IPS-15b (cell line): ENCODE data around the gene TRIM63.
A peak's percentile ranks its signal among the peaks of the same experiment; 100 is the strongest.
"Not testable (repeated sequence)": the region's sequence is repeated elsewhere in the genome, so short reads cannot be mapped to it uniquely, and the experiment has no call there.

ENCODE experiments used
- H3K27me3 ChIP-seq: one replicate; pipeline ENCODE4 v1.6.1; 2013; ENCODE audit warnings: low read length; ENCODE audit not compliant: control insufficient read depth, insufficient read depth
- H3K36me3 ChIP-seq: one replicate; pipeline ENCODE4 v1.6.1; 2013; ENCODE audit warnings: low read length; ENCODE audit not compliant: control insufficient read depth, insufficient read depth
- H3K4me1 ChIP-seq: one replicate; pipeline ENCODE4 v1.6.1; 2013; ENCODE audit warnings: mild to moderate bottlenecking, low read length; ENCODE audit not compliant: control insufficient read depth, insufficient read depth
- H3K4me3 ChIP-seq: one replicate; pipeline ENCODE4 v1.5.1; 2013; ENCODE audit warnings: low read depth, low read length
- H3K9ac ChIP-seq: one replicate; pipeline ENCODE4 v1.6.1; 2013; ENCODE audit warnings: low read depth, mild to moderate bottlenecking, low read length
- H3K9me3 ChIP-seq: one replicate; pipeline ENCODE4 v1.6.1; 2013; ENCODE audit warnings: mild to moderate bottlenecking, low read length; ENCODE audit not compliant: control insufficient read depth, insufficient read depth

TRIM63 gene

GRCh38 chr1:26067432-26067911 lies at the start of gene TRIM63:
Gene TRIM63, minus strand, starts transcription at chr1:26067630. Its CDS starts 136 bp downstream, at chr1:26067494.
- Histone ChIP-seq H3K4me1 (peaks cover 2% of the 10 kb centered on the region), H3K4me3 (no peak within 1 kb of the TSS)

GRCh38 chr1:26114165-26114927 lies 46.9 kb upstream of the TRIM63 start:
- Histone ChIP-seq H3K27me3 (peaks cover 13% of the 10 kb centered on the region), H3K36me3 (no peaks in the 10 kb centered on the region), H3K4me3 (no peak overlapping the region), H3K9me3 (no peaks in the 10 kb centered on the region), H3K4me1 (peaks cover 9% of the 10 kb centered on the region), H3K9ac (no peak overlapping the region)

More at GRCh38 chr1:26067432-26067911, at the start of gene TRIM63:
- H3K9ac ChIP-seq: no peak within 1 kb of the TSS
- H3K36me3 ChIP-seq: no peaks in the 10 kb centered on the region
- H3K9me3 ChIP-seq: no peaks in the 10 kb centered on the region
- no peaks in the 10 kb centered on the region for H3K27me3 ChIP-seq

- H3K36me3 ChIP-seq: no peaks in the 10 kb centered on the region
- H3K27me3 ChIP-seq: peaks cover 14% of the 10 kb centered on the region
- peak overlapping the region; percentile 98 for H3K4me3 ChIP-seq
- H3K9ac ChIP-seq: no peak overlapping the region
- no peaks in the 10 kb centered on the region for H3K9me3 ChIP-seq
- peaks cover 9% of the 10 kb centered on the region for H3K4me1 ChIP-seq
Observed at GRCh38 chr1:26112407-26112775, 45.0 kb upstream of the TRIM63 start.

GRCh38 chr1:26111530-26112406 lies 44.3 kb upstream of the TRIM63 start, which contains the start of gene PDIK1L:
Gene PDIK1L, plus strand, starts transcription at chr1:26111824. Its CDS starts 2,485 bp downstream, at chr1:26114309.
- peaks cover 9% of the 10 kb centered on the region for H3K4me1 ChIP-seq
- H3K27me3 ChIP-seq: peaks cover 14% of the 10 kb centered on the region

GRCh38 chr1:26110731-26111529 lies 43.5 kb upstream of the TRIM63 start:
- Histone ChIP-seq H3K4me3 (peak overlapping the region; percentile 98), H3K36me3 (no peaks in the 10 kb centered on the region), H3K9ac (peak overlapping the region; percentile 50), H3K4me1 (peaks cover 9% of the 10 kb centered on the region), H3K9me3 (no peaks in the 10 kb centered on the region), H3K27me3 (peaks cover 14% of the 10 kb centered on the region)

More at GRCh38 chr1:26111530-26112406, 44.3 kb upstream of the TRIM63 start, which contains the start of gene PDIK1L:
- peak within 1 kb of the TSS; percentile 73 for H3K9ac ChIP-seq
- peak within 1 kb of the TSS; percentile 98 for H3K4me3 ChIP-seq
- H3K36me3 ChIP-seq: no peaks in the 10 kb centered on the region
- H3K9me3 ChIP-seq: no peaks in the 10 kb centered on the region

- no peak overlapping the region for H3K9ac ChIP-seq
- no peak overlapping the region for H3K4me3 ChIP-seq
- H3K36me3 ChIP-seq: no peaks in the 10 kb centered on the region
- H3K9me3 ChIP-seq: no peaks in the 10 kb centered on the region
- H3K4me1 ChIP-seq: peaks cover 9% of the 10 kb centered on the region
- H3K27me3 ChIP-seq: peaks cover 14% of the 10 kb centered on the region
Observed at GRCh38 chr1:26109229-26110164, 42.1 kb upstream of the TRIM63 start.

- H3K9me3 ChIP-seq, H3K36me3 ChIP-seq, H3K4me3 ChIP-seq, H3K4me1 ChIP-seq, H3K9ac ChIP-seq: not testable (repeated sequence)
- peaks cover 13% of the 10 kb centered on the region for H3K27me3 ChIP-seq
Observed at GRCh38 chr1:26105226-26105548, 37.8 kb upstream of the TRIM63 start.

GRCh38 chr1:26102526-26102925 lies 35.1 kb upstream of the TRIM63 start:
- no peak overlapping the region for H3K4me3 ChIP-seq
- no peaks in the 10 kb centered on the region for H3K9me3 ChIP-seq
- H3K9ac ChIP-seq: no peak overlapping the region
- H3K36me3 ChIP-seq: no peaks in the 10 kb centered on the region
- H3K4me1 ChIP-seq: no peaks in the 10 kb centered on the region
- peaks cover 4% of the 10 kb centered on the region for H3K27me3 ChIP-seq

- Histone ChIP-seq H3K4me3 (no peak overlapping the region), H3K27me3 (peaks cover 4% of the 10 kb centered on the region), H3K9ac (no peak overlapping the region), H3K36me3 (no peaks in the 10 kb centered on the region), H3K9me3 (no peaks in the 10 kb centered on the region), H3K4me1 (no peaks in the 10 kb centered on the region)
Observed at GRCh38 chr1:26102119-26102518, 34.7 kb upstream of the TRIM63 start.

GRCh38 chr1:26100204-26100603 lies 32.8 kb upstream of the TRIM63 start:
- not testable (repeated sequence) for H3K36me3 ChIP-seq, H3K9ac ChIP-seq, H3K4me3 ChIP-seq, H3K9me3 ChIP-seq, H3K4me1 ChIP-seq, H3K27me3 ChIP-seq
